Gastrocnemius medialis (tissue), 4 donors: ENCODE data around the gene GABBR2.

ENCODE experiments used
- CTCF ChIP-seq, 5 experiments: fragments of 450-650 bp in 3 of 5; fragments of 200-600 bp in 2 of 5; sonication (generic) in 2 of 5; IDR thresholded peaks in 4 of 5; conservative IDR thresholded peaks in 1 of 5; 1 replicate in 4 of 5; 2 replicates in 1 of 5; pipeline ENCODE4 v1.5.1; 2016 to 2019; ENCODE audit warnings: antibody characterized with exemption in 5 of 5, mild to moderate bottlenecking in 3 of 5, moderate library complexity in 3 of 5
- POLR2A ChIP-seq, 2 donors: fragments of 450-650 bp; IDR thresholded peaks; one replicate each; pipeline ENCODE4 v1.6.1; 2017; ENCODE audit warnings: antibody characterized with exemption in 2 of 2, mild to moderate bottlenecking in 2 of 2, moderate library complexity in 2 of 2

- no peak for TF ChIP-seq CTCF (IDR thresholded peaks at IDR 0.05 in 4 of 5, conservative IDR thresholded peaks at IDR 0.05 in 1 of 5)
- TF ChIP-seq POLR2A (IDR thresholded peaks at IDR 0.05): no peak
These were observed 75.9 kb downstream of the GABBR2 start for GRCh38 chr9:98632839-98633238.
